Measurements from ENCODE around the gene ESM1.
A peak's percentile ranks its signal among the peaks of the same experiment; 100 is the strongest.
"Not testable (repeated sequence)": the region's sequence is repeated elsewhere in the genome, so short reads cannot be mapped to it uniquely, and the experiment has no call there.

The ESM1 gene

DNA sequence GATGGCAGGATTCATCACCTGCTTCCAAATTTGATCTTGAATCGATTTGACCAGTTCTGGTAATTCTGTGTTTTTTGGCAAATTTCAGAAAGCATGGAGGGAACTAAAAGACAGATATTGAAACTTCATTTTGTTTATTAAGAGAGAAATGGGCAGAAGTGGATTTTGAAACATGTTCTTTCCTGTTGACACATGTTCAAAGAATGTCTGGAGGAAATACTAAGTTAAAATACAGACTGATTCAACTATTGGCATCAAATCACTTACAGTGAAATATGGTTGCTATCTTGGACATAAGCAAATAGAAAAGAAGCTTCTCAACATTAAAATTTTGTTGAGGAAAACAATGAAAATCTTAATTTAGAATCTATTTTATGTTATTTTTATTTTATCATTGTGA lies 19.3 kb upstream of the ESM1 start:
- no peaks in the 10 kb centered on the region for H3K27me3 ChIP-seq (ENCODE audit: control insufficient read depth, insufficient read depth, low read length)

DNA sequence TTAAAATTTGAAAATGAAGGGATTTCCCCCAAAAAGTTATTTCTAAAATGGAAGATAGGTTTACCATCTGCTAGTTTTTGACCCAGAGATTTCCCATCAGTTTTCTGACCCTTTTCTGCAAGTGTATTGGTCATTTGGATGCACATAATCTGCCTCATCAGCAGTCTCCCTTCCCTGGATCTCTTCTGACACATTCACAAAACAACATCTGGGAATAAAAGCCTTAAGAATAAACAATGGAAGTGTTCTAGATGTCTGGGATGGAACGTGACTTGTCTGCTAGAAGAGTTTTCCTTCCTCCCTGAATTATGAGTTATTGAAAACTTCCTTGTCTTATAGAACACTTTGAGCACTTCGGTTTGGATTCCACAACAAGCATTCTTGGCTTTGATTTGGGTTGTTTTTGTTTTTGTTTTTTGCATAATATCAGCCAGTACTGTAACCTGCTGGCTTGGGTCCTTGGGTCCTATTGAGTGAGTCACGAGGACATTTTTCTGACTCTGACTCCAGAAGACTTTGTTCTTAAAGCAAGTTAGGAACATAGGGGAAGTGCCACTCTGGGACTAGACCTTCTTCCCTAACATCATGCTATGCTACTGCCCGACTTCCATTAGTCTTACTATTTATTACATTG lies 18.2 kb upstream of the ESM1 start:
- no peaks in the 10 kb centered on the region for H3K9me3 ChIP-seq (ENCODE audit: control insufficient read depth, insufficient read depth, low read depth, low read length)
- H3K36me3 ChIP-seq (ENCODE audit: control insufficient read depth, insufficient read depth, low read length) = no peaks in the 10 kb centered on the region
- no peaks in the 10 kb centered on the region for H3K4me1 ChIP-seq (ENCODE audit: control insufficient read depth, insufficient read depth, low read length)
- no peak overlapping the region for H3K27ac ChIP-seq (ENCODE audit: low read depth, low read length)
- no peak overlapping the region for H3K9ac ChIP-seq (ENCODE audit: low read length)
- no peaks in the 10 kb centered on the region for H3K27me3 ChIP-seq (ENCODE audit: control insufficient read depth, insufficient read depth, low read length)
- H3K4me3 ChIP-seq (ENCODE audit: low read depth, low read length) = no peak overlapping the region

More for the DNA sequence above, 19.3 kb upstream of the ESM1 start:
- H3K4me3 ChIP-seq (ENCODE audit: low read depth, low read length) = no peak overlapping the region
- no peaks in the 10 kb centered on the region for H3K9me3 ChIP-seq (ENCODE audit: control insufficient read depth, insufficient read depth, low read depth, low read length)
- no peak overlapping the region for H3K9ac ChIP-seq (ENCODE audit: low read length)
- H3K27ac ChIP-seq (ENCODE audit: low read depth, low read length) = no peak overlapping the region
- H3K36me3 ChIP-seq (ENCODE audit: control insufficient read depth, insufficient read depth, low read length) = no peaks in the 10 kb centered on the region
- no peaks in the 10 kb centered on the region for H3K4me1 ChIP-seq (ENCODE audit: control insufficient read depth, insufficient read depth, low read length)

DNA sequence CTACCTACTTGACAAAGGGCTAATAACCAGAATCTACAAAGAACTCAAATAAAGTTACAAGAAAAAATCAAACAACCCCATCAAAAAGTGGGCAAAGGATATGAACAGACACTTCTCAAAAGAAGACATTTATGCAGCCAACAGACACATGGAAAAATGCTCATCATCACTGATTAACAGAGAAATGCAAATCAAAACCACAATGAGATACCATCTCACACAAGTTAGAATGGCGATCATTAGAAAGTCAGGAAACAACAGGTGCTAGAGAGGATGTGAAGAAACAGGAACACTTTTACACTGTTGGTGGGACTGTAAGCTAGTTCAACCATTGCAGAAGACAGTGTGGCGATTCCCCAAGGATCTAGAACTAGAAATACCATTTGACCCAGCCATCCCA lies 16.8 kb upstream of the ESM1 start:
- H3K36me3 ChIP-seq (ENCODE audit: control insufficient read depth, insufficient read depth, low read length); H3K27me3 ChIP-seq (ENCODE audit: control insufficient read depth, insufficient read depth, low read length); H3K4me1 ChIP-seq (ENCODE audit: control insufficient read depth, insufficient read depth, low read length); H3K9me3 ChIP-seq (ENCODE audit: control insufficient read depth, insufficient read depth, low read depth, low read length); H3K27ac ChIP-seq (ENCODE audit: low read depth, low read length); H3K9ac ChIP-seq (ENCODE audit: low read length); H3K4me3 ChIP-seq (ENCODE audit: low read depth, low read length): not testable (repeated sequence)

DNA sequence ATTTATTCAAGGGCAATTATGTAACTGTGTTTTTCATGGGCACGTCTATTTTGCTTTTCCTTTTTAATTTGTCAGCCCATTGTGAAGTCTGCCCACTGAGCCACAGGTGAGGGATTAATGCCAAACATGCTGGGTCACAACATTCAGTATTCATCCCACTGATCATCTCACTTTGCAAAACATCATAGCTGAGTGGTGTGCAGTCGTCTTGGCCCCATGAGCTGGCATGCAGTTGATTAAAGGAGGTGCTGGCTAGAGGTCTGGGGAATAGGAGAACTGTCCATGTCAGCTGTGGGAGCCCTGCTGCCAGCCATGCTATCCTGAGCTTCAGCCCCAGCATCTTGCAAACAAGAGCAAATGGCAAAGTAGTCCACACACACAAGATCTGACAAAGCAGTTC lies 11.7 kb upstream of the ESM1 start:
- Histone ChIP-seq H3K9ac (ENCODE audit: low read length) (no peak overlapping the region), H3K27ac (ENCODE audit: low read depth, low read length) (no peak overlapping the region), H3K4me1 (ENCODE audit: control insufficient read depth, insufficient read depth, low read length) (peaks cover 11% of the 10 kb centered on the region), H3K27me3 (ENCODE audit: control insufficient read depth, insufficient read depth, low read length) (no peaks in the 10 kb centered on the region), H3K36me3 (ENCODE audit: control insufficient read depth, insufficient read depth, low read length) (no peaks in the 10 kb centered on the region), H3K4me3 (ENCODE audit: low read depth, low read length) (no peak overlapping the region), H3K9me3 (ENCODE audit: control insufficient read depth, insufficient read depth, low read depth, low read length) (no peaks in the 10 kb centered on the region)

DNA sequence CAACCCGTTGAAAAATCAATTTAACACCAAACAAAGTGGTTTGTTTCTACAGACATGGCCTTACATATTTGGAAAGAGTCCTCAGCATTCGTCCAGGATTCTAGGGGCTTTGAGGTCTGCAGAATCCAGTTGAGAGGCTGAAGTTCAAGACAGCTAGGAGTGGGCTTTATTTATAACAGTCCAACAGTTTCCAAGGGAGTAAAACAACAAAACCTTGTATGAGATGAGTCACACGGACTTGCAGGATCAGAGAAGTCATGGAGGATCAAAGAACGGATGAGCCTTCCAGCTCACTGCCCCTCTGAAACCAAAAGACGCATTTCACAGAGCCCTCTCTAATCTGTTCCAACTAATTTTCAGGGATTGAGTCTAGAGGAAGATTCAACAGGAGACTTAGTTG lies 11.1 kb upstream of the ESM1 start:
- Histone ChIP-seq H3K9me3 (ENCODE audit: control insufficient read depth, insufficient read depth, low read depth, low read length) (no peaks in the 10 kb centered on the region), H3K4me1 (ENCODE audit: control insufficient read depth, insufficient read depth, low read length) (peaks cover 11% of the 10 kb centered on the region), H3K36me3 (ENCODE audit: control insufficient read depth, insufficient read depth, low read length) (no peaks in the 10 kb centered on the region), H3K27ac (ENCODE audit: low read depth, low read length) (no peak overlapping the region), H3K9ac (ENCODE audit: low read length) (no peak overlapping the region), H3K27me3 (ENCODE audit: control insufficient read depth, insufficient read depth, low read length) (no peaks in the 10 kb centered on the region), H3K4me3 (ENCODE audit: low read depth, low read length) (no peak overlapping the region)

DNA sequence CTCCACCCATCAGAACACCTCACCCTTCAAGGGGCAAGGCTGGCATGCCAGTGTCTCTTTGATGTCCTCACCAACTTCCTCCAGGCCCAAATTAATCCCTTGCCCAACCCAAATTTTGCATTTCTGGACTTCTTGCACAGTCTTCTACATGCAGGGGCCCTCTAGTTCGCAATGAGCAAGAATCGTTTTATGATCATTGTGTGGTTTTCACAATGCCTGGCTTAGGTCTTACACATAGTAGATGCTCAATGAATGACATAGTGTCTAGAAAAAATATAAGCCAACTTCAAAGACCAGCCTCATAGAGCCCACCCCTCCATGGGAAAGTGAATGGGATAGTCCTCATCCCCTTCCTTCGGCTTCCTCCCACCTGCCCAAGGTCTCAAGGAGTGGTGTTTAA lies 9.8 kb upstream of the ESM1 start:
- Histone ChIP-seq H3K4me3 (ENCODE audit: low read depth, low read length) (no peak overlapping the region), H3K4me1 (ENCODE audit: control insufficient read depth, insufficient read depth, low read length) (peaks cover 16% of the 10 kb centered on the region), H3K9me3 (ENCODE audit: control insufficient read depth, insufficient read depth, low read depth, low read length) (no peaks in the 10 kb centered on the region), H3K27ac (ENCODE audit: low read depth, low read length) (no peak overlapping the region), H3K9ac (ENCODE audit: low read length) (no peak overlapping the region), H3K27me3 (ENCODE audit: control insufficient read depth, insufficient read depth, low read length) (peaks cover 2% of the 10 kb centered on the region; the same call in 1 of the 2 replicates), H3K36me3 (ENCODE audit: control insufficient read depth, insufficient read depth, low read length) (no peaks in the 10 kb centered on the region)

DNA sequence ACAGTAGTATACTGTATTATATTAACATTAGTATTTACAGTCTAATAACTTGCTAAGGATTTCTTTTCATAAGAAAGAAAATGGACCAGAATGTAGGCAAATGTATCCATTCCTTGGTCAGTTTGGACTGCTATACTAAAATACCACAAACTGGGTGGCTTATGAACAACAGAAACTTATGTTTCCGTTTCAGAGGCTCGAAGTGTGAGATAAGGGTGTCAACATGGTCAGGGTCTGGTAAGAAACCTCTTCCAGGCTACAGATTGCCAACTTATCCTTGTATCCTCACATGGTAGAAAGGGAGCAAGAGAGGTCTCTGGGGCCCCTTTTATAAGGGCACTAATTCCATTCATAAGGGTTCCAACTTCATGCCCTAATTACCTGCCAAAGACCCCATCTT lies 9.2 kb upstream of the ESM1 start:
- Histone ChIP-seq H3K36me3 (ENCODE audit: control insufficient read depth, insufficient read depth, low read length) (no peaks in the 10 kb centered on the region), H3K9me3 (ENCODE audit: control insufficient read depth, insufficient read depth, low read depth, low read length) (no peaks in the 10 kb centered on the region), H3K4me1 (ENCODE audit: control insufficient read depth, insufficient read depth, low read length) (peaks cover 18% of the 10 kb centered on the region), H3K9ac (ENCODE audit: low read length) (no peak overlapping the region), H3K27me3 (ENCODE audit: control insufficient read depth, insufficient read depth, low read length) (peaks cover 7% of the 10 kb centered on the region; the same call in 1 of the 2 replicates), H3K4me3 (ENCODE audit: low read depth, low read length) (no peak overlapping the region), H3K27ac (ENCODE audit: low read depth, low read length) (no peak overlapping the region)

DNA sequence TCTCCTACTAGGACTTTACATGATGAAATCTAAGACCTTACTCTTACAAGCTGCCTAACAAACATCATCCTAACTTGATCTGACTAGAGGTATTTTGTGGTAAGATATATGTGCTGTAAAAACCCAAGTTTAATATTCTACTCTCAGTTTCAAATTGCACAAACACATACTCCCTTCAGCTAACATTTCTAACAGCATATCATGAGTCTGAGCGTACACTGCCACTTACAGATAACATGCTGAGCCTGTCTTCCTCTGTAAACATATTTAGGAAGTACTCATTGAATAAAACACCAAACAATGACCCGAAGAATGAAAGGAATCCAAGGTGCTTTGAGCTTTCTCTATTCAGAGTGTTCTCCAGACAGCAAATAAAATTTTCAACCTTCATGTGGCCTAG lies 7.9 kb upstream of the ESM1 start:
- Histone ChIP-seq H3K4me3 (ENCODE audit: low read depth, low read length) (0 out of 2 replicates have a peak overlapping the region, but pooled peaks have one; percentile 23), H3K4me1 (ENCODE audit: control insufficient read depth, insufficient read depth, low read length) (peaks cover 28% of the 10 kb centered on the region), H3K36me3 (ENCODE audit: control insufficient read depth, insufficient read depth, low read length) (no peaks in the 10 kb centered on the region), H3K9me3 (ENCODE audit: control insufficient read depth, insufficient read depth, low read depth, low read length) (no peaks in the 10 kb centered on the region), H3K27ac (ENCODE audit: low read depth, low read length) (no peak overlapping the region), H3K9ac (ENCODE audit: low read length) (no peak overlapping the region), H3K27me3 (ENCODE audit: control insufficient read depth, insufficient read depth, low read length) (peaks cover 14% of the 10 kb centered on the region; the same call in 1 of the 2 replicates)

DNA sequence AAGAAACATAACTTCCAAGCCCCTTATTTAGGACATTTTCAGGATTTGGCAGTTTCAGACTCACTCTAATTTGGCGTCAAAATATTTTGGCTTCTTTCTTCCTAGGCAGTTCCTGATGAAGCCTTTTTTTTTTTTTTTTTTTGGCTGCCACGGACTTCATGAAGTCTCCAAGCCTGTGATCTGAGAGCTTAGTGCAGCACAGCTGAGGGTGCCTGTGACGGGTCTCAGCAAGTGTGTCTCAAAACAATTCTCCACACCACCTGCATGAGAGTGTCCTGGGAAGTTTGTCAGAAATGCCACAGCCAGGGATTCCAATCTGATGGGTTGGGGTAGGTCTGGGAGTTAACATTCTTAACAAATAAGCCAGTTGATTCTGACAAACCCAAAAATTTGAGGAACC lies 6.0 kb upstream of the ESM1 start:
- Histone ChIP-seq H3K27ac (ENCODE audit: low read depth, low read length) (no peak overlapping the region), H3K4me3 (ENCODE audit: low read depth, low read length) (no peak overlapping the region), H3K9ac (ENCODE audit: low read length) (no peak overlapping the region), H3K36me3 (ENCODE audit: control insufficient read depth, insufficient read depth, low read length) (no peaks in the 10 kb centered on the region), H3K4me1 (ENCODE audit: control insufficient read depth, insufficient read depth, low read length) (peaks cover 43% of the 10 kb centered on the region), H3K27me3 (ENCODE audit: control insufficient read depth, insufficient read depth, low read length) (peaks cover 25% of the 10 kb centered on the region; the same call in 1 of the 2 replicates), H3K9me3 (ENCODE audit: control insufficient read depth, insufficient read depth, low read depth, low read length) (no peaks in the 10 kb centered on the region)

DNA sequence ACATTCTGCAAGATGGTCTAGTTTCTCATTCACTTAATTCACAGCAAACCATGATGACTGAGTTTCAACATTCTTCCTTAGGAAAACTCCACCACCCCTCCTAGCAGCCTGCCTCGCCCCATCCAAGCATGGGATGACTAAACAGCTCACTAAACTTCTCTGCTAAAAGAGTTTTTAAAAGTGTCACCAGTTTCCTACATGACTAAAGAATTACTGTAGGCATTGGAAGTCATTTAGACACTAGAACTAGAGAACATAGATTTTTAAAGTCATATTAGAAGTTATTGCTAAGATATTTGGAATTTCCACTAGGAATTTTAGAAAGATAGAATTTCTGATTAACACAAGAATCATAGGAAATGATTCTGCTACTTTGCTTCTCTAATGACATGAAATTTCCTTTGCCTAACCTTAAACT lies 5.5 kb upstream of the ESM1 start:
- no peak overlapping the region for H3K9ac ChIP-seq (ENCODE audit: low read length)
- peaks cover 31% of the 10 kb centered on the region; the same call in 1 of the 2 replicates for H3K27me3 ChIP-seq (ENCODE audit: control insufficient read depth, insufficient read depth, low read length)
- no peak overlapping the region for H3K4me3 ChIP-seq (ENCODE audit: low read depth, low read length)
- H3K27ac ChIP-seq (ENCODE audit: low read depth, low read length) = no peak overlapping the region
- peaks cover 43% of the 10 kb centered on the region for H3K4me1 ChIP-seq (ENCODE audit: control insufficient read depth, insufficient read depth, low read length)
- no peaks in the 10 kb centered on the region for H3K9me3 ChIP-seq (ENCODE audit: control insufficient read depth, insufficient read depth, low read depth, low read length)
- no peaks in the 10 kb centered on the region for H3K36me3 ChIP-seq (ENCODE audit: control insufficient read depth, insufficient read depth, low read length)

DNA sequence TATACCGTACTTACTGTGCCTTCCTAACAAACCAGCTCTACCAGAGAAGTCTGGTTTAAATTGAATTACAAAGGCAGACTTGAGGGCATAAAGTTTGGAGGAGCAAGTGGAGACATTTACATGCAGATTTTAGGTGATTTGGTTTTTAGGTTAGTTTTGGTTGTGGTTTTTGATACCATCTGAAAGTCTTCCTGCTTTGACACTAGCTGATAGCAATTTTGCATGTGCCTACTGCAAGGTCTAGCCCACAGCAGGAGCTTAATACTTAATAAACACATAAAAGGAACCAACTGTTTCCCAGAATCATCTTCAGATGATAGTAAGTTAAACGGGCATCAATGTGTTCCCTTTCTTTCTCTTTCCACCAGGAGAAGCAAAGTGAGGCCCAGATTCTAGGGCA lies 3.4 kb upstream of the ESM1 start:
- no peaks in the 10 kb centered on the region for H3K36me3 ChIP-seq (ENCODE audit: control insufficient read depth, insufficient read depth, low read length)
- H3K27ac ChIP-seq (ENCODE audit: low read depth, low read length) = no peak overlapping the region
- peaks cover 53% of the 10 kb centered on the region for H3K4me1 ChIP-seq (ENCODE audit: control insufficient read depth, insufficient read depth, low read length)
- no peak overlapping the region for H3K4me3 ChIP-seq (ENCODE audit: low read depth, low read length)
- H3K9me3 ChIP-seq (ENCODE audit: control insufficient read depth, insufficient read depth, low read depth, low read length) = no peaks in the 10 kb centered on the region
- H3K9ac ChIP-seq (ENCODE audit: low read length) = no peak overlapping the region
- H3K27me3 ChIP-seq (ENCODE audit: control insufficient read depth, insufficient read depth, low read length) = peaks cover 46% of the 10 kb centered on the region

Data from HUES6 (cell line).